ENCODE results near the gene GATA6. TPM values are rescaled to one million over a fixed set of nuclear protein-coding genes. Genes with fewer than 3 reads are reported as not detected.

The GATA6 gene
- total and polyA plus RNA-seq, 2 donors (not counting 1 experiment from before 2014, with no cell fraction given), result 1.4 to 6.3 TPM

DNA sequence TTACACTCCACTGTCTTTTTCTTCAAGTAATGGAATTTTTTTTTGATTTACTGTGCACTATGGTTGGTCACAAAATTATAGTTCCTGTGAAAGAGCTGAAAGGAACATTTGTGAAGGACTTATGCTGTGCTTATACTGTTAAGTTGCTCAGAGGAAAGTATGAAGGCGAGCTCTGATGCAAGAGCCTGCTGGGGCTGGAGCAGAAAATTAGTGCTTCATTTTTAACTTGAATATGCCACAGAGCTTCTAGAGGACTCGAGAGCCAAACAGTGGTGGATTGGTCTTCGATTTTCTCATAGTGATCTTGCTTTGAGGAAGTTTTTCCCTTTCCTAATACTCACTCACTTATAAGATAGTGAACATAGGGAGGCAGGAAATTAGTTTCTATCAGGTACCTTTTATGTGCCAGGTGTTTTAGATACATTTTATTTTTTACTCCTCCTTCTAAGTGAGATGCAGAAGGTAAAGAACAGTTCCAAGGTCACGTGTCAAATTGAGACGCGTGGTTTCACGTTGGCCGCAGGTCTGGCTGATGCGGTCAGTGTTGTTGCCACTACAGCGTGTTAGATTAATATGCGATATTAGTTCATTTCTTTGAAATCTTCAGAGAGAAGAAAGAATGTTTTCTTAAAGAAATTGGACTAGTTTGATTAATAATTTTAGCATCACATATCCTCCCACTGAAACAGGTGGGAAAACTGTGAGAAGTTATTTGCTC, 20.2 kb downstream of the GATA6 start:
- Histone ChIP-seq H3K4me1 (ENCODE audit: control insufficient read depth, extremely low read depth, insufficient read depth, low read length) (peaks cover 2% of the 10 kb centered on the region), H3K9ac (ENCODE audit: insufficient read depth, low read length) (no peak overlapping the region), H4K20me1 (ENCODE audit: control insufficient read depth, extremely low read depth, insufficient read depth, low read length) (no peaks in the 10 kb centered on the region), H3K4me2 (ENCODE audit: extremely low read depth, insufficient read depth, low read length) (no peak overlapping the region), H3K9me3 (ENCODE audit: control insufficient read depth, insufficient read depth, low read depth, low read length) (no peaks in the 10 kb centered on the region), H2AFZ (ENCODE audit: low read length) (no peak overlapping the region), H3K4me3 (replicated peaks in 1 of 4; ENCODE audit: control extremely low read depth in 1 of 4, insufficient read depth in 1 of 4, low read depth in 3 of 4, low read length in 4 of 4) (no peak overlapping the region), H3K79me2 (ENCODE audit: control insufficient read depth, insufficient read depth, low read length) (no peaks in the 10 kb centered on the region), H3K27me3 (ENCODE audit: control insufficient read depth, insufficient read depth, low read length) (no peaks in the 10 kb centered on the region), H3K36me3 (ENCODE audit: control insufficient read depth, insufficient read depth, low read length) (no peaks in the 10 kb centered on the region), H3K27ac (ENCODE audit: insufficient read depth, low read length) (peak overlapping the region; percentile 60)
- DNase-seq (ENCODE audit: low read depth in 2 of 2), result peak in 1 of 2 donors; percentile 56
- no peak for TF ChIP-seq EZH2 (IDR thresholded peaks at IDR 0.05; ENCODE audit: low read length, missing control alignments)
- TF ChIP-seq, protein P1, sequence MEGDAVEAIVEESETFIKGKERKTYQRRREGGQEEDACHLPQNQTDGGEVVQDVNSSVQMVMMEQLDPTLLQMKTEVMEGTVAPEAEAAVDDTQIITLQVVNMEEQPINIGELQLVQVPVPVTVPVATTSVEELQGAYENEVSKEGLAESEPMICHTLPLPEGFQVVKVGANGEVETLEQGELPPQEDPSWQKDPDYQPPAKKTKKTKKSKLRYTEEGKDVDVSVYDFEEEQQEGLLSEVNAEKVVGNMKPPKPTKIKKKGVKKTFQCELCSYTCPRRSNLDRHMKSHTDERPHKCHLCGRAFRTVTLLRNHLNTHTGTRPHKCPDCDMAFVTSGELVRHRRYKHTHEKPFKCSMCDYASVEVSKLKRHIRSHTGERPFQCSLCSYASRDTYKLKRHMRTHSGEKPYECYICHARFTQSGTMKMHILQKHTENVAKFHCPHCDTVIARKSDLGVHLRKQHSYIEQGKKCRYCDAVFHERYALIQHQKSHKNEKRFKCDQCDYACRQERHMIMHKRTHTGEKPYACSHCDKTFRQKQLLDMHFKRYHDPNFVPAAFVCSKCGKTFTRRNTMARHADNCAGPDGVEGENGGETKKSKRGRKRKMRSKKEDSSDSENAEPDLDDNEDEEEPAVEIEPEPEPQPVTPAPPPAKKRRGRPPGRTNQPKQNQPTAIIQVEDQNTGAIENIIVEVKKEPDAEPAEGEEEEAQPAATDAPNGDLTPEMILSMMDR (conservative IDR thresholded peaks at IDR 0.05 in 1 of 2, IDR thresholded peaks at IDR 0.05 in 1 of 2; ENCODE audit: low read depth in 1 of 2, low read length in 2 of 2), result no peak

DNA sequence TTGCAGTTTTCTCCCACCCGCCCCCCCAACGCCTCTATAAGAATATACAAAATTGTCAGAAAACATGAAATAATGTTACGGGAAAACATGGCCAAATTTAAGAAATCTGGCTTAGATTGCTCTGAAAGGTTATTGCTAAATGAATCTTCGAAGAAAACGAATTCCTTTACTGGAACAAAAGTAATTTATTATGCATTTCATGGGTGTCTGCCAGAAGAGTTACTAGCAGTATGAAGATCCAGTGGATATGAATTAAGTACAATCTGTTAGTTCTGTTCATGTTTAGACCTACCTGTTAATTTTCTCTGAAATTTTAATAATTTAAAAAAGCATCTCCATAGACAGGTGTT, 21.9 kb downstream of the GATA6 start:
- Histone ChIP-seq H3K4me3 (replicated peaks in 1 of 4; ENCODE audit: control extremely low read depth in 1 of 4, insufficient read depth in 1 of 4, low read depth in 3 of 4, low read length in 4 of 4) (no peak overlapping the region), H4K20me1 (ENCODE audit: control insufficient read depth, extremely low read depth, insufficient read depth, low read length) (no peaks in the 10 kb centered on the region), H3K79me2 (ENCODE audit: control insufficient read depth, insufficient read depth, low read length) (no peaks in the 10 kb centered on the region), H3K4me1 (ENCODE audit: control insufficient read depth, extremely low read depth, insufficient read depth, low read length) (peaks cover 2% of the 10 kb centered on the region), H3K9ac (ENCODE audit: insufficient read depth, low read length) (no peak overlapping the region), H3K27me3 (ENCODE audit: control insufficient read depth, insufficient read depth, low read length) (no peaks in the 10 kb centered on the region), H3K27ac (ENCODE audit: insufficient read depth, low read length) (no peak overlapping the region), H2AFZ (ENCODE audit: low read length) (no peak overlapping the region), H3K4me2 (ENCODE audit: extremely low read depth, insufficient read depth, low read length) (no peak overlapping the region), H3K36me3 (ENCODE audit: control insufficient read depth, insufficient read depth, low read length) (no peaks in the 10 kb centered on the region), H3K9me3 (ENCODE audit: control insufficient read depth, insufficient read depth, low read depth, low read length) (no peaks in the 10 kb centered on the region)
- peak; percentile 62 to 72 for DNase-seq (ENCODE audit: low read depth in 2 of 2)
- no peak for TF ChIP-seq EZH2 (IDR thresholded peaks at IDR 0.05; ENCODE audit: low read length, missing control alignments)
- TF ChIP-seq, protein P1 (conservative IDR thresholded peaks at IDR 0.05 in 1 of 2, IDR thresholded peaks at IDR 0.05 in 1 of 2; ENCODE audit: low read depth in 1 of 2, low read length in 2 of 2), result no peak

DNA sequence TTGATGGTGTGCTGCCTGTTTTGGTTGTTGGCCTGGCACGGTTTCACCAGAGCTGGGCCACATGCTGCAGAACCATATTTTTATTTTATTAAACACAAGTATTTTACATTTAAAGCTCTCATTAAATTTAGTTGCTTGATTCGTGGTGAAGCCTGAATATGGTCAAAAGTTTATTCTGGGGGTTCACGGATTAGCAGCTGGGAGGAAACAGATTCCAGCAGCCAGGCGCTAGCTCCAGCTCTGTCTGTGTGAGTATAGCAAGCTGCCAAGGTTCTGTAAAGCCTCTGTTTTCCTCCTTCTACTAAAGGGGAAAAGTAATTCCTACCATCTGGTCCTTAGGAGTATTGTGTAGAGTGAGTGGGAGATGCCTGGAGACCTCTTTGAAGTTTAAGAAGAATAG, 22.5 kb downstream of the GATA6 start:
- Histone ChIP-seq H3K27ac (ENCODE audit: insufficient read depth, low read length) (no peak overlapping the region), H3K4me3 (replicated peaks in 1 of 4; ENCODE audit: control extremely low read depth in 1 of 4, insufficient read depth in 1 of 4, low read depth in 3 of 4, low read length in 4 of 4) (no peak overlapping the region), H3K9ac (ENCODE audit: insufficient read depth, low read length) (no peak overlapping the region), H3K4me1 (ENCODE audit: control insufficient read depth, extremely low read depth, insufficient read depth, low read length) (peaks cover 2% of the 10 kb centered on the region), H4K20me1 (ENCODE audit: control insufficient read depth, extremely low read depth, insufficient read depth, low read length) (no peaks in the 10 kb centered on the region), H3K79me2 (ENCODE audit: control insufficient read depth, insufficient read depth, low read length) (no peaks in the 10 kb centered on the region), H3K9me3 (ENCODE audit: control insufficient read depth, insufficient read depth, low read depth, low read length) (no peaks in the 10 kb centered on the region), H3K27me3 (ENCODE audit: control insufficient read depth, insufficient read depth, low read length) (no peaks in the 10 kb centered on the region), H3K4me2 (ENCODE audit: extremely low read depth, insufficient read depth, low read length) (no peak overlapping the region), H2AFZ (ENCODE audit: low read length) (no peak overlapping the region), H3K36me3 (ENCODE audit: control insufficient read depth, insufficient read depth, low read length) (no peaks in the 10 kb centered on the region)
- DNase-seq (ENCODE audit: low read depth in 2 of 2), result peak in 1 of 2 donors; percentile 51
- no peak for TF ChIP-seq EZH2 (IDR thresholded peaks at IDR 0.05; ENCODE audit: low read length, missing control alignments)
- TF ChIP-seq, protein P1 (conservative IDR thresholded peaks at IDR 0.05 in 1 of 2, IDR thresholded peaks at IDR 0.05 in 1 of 2; ENCODE audit: low read depth in 1 of 2, low read length in 2 of 2), result no peak
